GM21360 (cell line): Measurements from ENCODE around the gene HECTD2.
"Not testable (repeated sequence)": the region's sequence is repeated elsewhere in the genome, so short reads cannot be mapped to it uniquely, and the experiment has no call there.

Experiments used
- ATAC-seq: cut with Tn5 transposase; IDR thresholded peaks from one replicate; pipeline ENCODE4 v1.9.1; 2021; ENCODE audit warnings: mild to moderate bottlenecking, moderate library complexity; ENCODE audit not compliant: unreplicated experiment

HECTD2 gene

GRCh38 chr10:91409869-91410637, at the start of gene HECTD2:
Gene HECTD2 (plus strand): TSS chr10:91410344. CDS start chr10:91410439, 95 bp downstream.
- ATAC-seq: peak; percentile 83

GRCh38 chr10:91360461-91360860, 49.7 kb upstream of the HECTD2 start:
- no peak for ATAC-seq

GRCh38 chr10:91365519-91365918, 44.6 kb upstream of the HECTD2 start:
- not testable (repeated sequence) for ATAC-seq

- ATAC-seq: no peak
Measured at GRCh38 chr10:91366704-91367103, 43.4 kb upstream of the HECTD2 start.

- ATAC-seq: no peak
Measured at GRCh38 chr10:91367127-91367531, 43.0 kb upstream of the HECTD2 start.

GRCh38 chr10:91367558-91367957, 42.6 kb upstream of the HECTD2 start:
- no peak for ATAC-seq

- not testable (repeated sequence) for ATAC-seq
Measured at GRCh38 chr10:91369978-91370589, 40.1 kb upstream of the HECTD2 start.

GRCh38 chr10:91374052-91374451, 36.1 kb upstream of the HECTD2 start:
- no peak for ATAC-seq

- no peak for ATAC-seq
Measured at GRCh38 chr10:91378061-91378460, 32.1 kb upstream of the HECTD2 start.

GRCh38 chr10:91380873-91381256, 29.3 kb upstream of the HECTD2 start:
- ATAC-seq: no peak

- no peak for ATAC-seq
Measured at GRCh38 chr10:91381257-91381891, 28.8 kb upstream of the HECTD2 start.

- ATAC-seq: no peak
Measured at GRCh38 chr10:91385306-91386085, 24.6 kb upstream of the HECTD2 start.

GRCh38 chr10:91389636-91390512, 20.3 kb upstream of the HECTD2 start:
- peak; percentile 82 for ATAC-seq

- not testable (repeated sequence) for ATAC-seq
Measured at GRCh38 chr10:91390513-91390825, 19.7 kb upstream of the HECTD2 start.

- ATAC-seq: no peak
Measured at GRCh38 chr10:91391920-91392319, 18.2 kb upstream of the HECTD2 start.

- ATAC-seq: no peak
Measured at GRCh38 chr10:91406322-91406721, 3.8 kb upstream of the HECTD2 start.

- ATAC-seq: peak; percentile 33
Measured at GRCh38 chr10:91409069-91409868, 875 bp upstream of the HECTD2 start.

GRCh38 chr10:91410638-91411371, 661 bp downstream of the HECTD2 start:
- no peak for ATAC-seq

GRCh38 chr10:91411621-91412020, 1.5 kb downstream of the HECTD2 start:
- no peak for ATAC-seq
